Pancreas (tissue), 10 donors: Measurements from ENCODE around the gene KCNN4. TPM values are rescaled to one million over a fixed set of nuclear protein-coding genes. Genes with fewer than 3 reads are reported as not detected.

Experiments used
- ATAC-seq, 4 donors: fragments of 200-7000 bp; cut with Tn5 transposase; one replicate each; pipeline versions ENCODE4 v1.8.0 to v1.9.1; 2020; ENCODE audit warnings: mild to moderate bottlenecking in 4 of 4, moderate library complexity in 4 of 4
- DNase-seq, 6 donors: peaks; one replicate each; pipeline ENCODE4 v3.0.0-alpha.2; 2020
- FAIRE-seq: peaks from 2 replicates; lab custom pipeline; 2012; peaks lifted over from hg19 to GRCh38; lab: Jason Lieb, UNC
- H3K27ac ChIP-seq, 4 donors: fragments of 200-600 bp; sonication (generic); 1 replicate in 3 of 4; 2 replicates in 1 of 4; pipeline versions ENCODE4 v1.5.0 to v1.8.0; 2020
- H3K27me3 ChIP-seq, 4 donors: fragments of 200-600 bp; one replicate each; pipeline ENCODE4 v1.8.0; 2021
- H3K36me3 ChIP-seq, 3 donors: fragments of 200-600 bp; sonication (generic) in 1 of 3; one replicate each; pipeline versions ENCODE4 v1.5.0 to v1.8.0; 2020 to 2021
- H3K4me1 ChIP-seq, 3 donors: fragments of 200-600 bp; one replicate each; pipeline ENCODE4 v1.8.0; 2021
- H3K4me3 ChIP-seq, 4 donors: fragments of 200-600 bp; sonication (generic) in 2 of 4; one replicate each; pipeline versions ENCODE4 v1.5.0 to v1.8.0; 2020 to 2021
- H3K9me3 ChIP-seq, 4 donors: fragments of 200-600 bp; one replicate each; pipeline ENCODE4 v1.8.0; 2021
- CTCF ChIP-seq, 4 donors: fragments of 200-600 bp; sonication (generic) in 3 of 4; IDR thresholded peaks; one replicate each; pipeline versions ENCODE4 v1.5.0 to v1.8.0; 2021; ENCODE audit warnings: antibody characterized with exemption in 4 of 4
- WGBS, 2 donors: extraction: QIAGEN DNeasy Blood & Tissue Kit; methylation state at CpG; one replicate each; pipeline ENCODE4 v1.1.7; 2013; 5-methylcytosine and 5-hydroxymethylcytosine counted together
- intact Hi-C, 3 donors: fragments of 100-400 bp; cut with DNase I; formaldehyde crosslinking; loops; one replicate each; pipeline versions ENCODE4 v1.11.1 to v1.14.2; 2022
- polyA plus RNA-seq, 2 donors: library from polyadenylated mRNA; stranded (reverse); fragments of 200-250 nt; gene quantifications; one replicate each; pipeline ENCODE4 v1.2.3, GENCODE V29; 2013
- total RNA-seq, 6 donors: library from RNA; stranded (reverse); fragmentation: NEBNext Ultra II Directional in 4 of 6; extraction: Animal tissue kit (Norgen Biotek cat#: 25700) in 4 of 6; gene quantifications; one replicate each; pipeline versions ENCODE4 v1.2.1 to v1.2.4, GENCODE V29; 2021 to 2023
- donor health status: healthy with polysubstance abuse.
- donor health status: DM: no; HTN: no; CAD: no; lungs with moderate emphysema.
- donor health status: DM: no; HTN: no; CAD: no.
- donor health status: control.
- donor health status: control.
- donor health status: Bipolar disorder and iron deficiency.
- donor health status: DM: yes; HTN: yes; CAD: no.
- donor health status: DM: no; HTN: no; CAD: no.
- donor health status: DM: no; HTN: no; CAD: no.
- donor health status: DM: yes; HTN: yes; CAD: no.

The KCNN4 gene
- total and polyA plus RNA-seq, 8 donors: 0.43 to 2.6 (median 1.2) TPM

GRCh38 chr19:43747557-43748204 lies 33.1 kb downstream of the KCNN4 start:
- no peak for TF ChIP-seq CTCF (IDR thresholded peaks at IDR 0.05)
- Histone ChIP-seq H3K36me3 (peaks cover 0 to 29% (median 20%) of the 10 kb centered on the region in 3 donors), H3K4me1 (peaks cover 0 to 5% (median 0%) of the 10 kb centered on the region in 3 donors), H3K27ac (no peak overlapping the region), H3K9me3 (no peaks in the 10 kb centered on the region), H3K27me3 (no peaks in the 10 kb centered on the region), H3K4me3 (no peak overlapping the region)
- ATAC-seq (no peak), FAIRE-seq (no peak), DNase-seq (no peak)
- intact Hi-C loops: loop anchor here in 1 of 3 donors (5.0 kb wide), 1 partner anchor 35 kb away; the partner anchor contains the start of gene KCNN4
- whole genome bisulfite sequencing, 2 donors: 84 to 88% methylated on average over 13 to 16 of the region's 16 CpGs

DNA sequence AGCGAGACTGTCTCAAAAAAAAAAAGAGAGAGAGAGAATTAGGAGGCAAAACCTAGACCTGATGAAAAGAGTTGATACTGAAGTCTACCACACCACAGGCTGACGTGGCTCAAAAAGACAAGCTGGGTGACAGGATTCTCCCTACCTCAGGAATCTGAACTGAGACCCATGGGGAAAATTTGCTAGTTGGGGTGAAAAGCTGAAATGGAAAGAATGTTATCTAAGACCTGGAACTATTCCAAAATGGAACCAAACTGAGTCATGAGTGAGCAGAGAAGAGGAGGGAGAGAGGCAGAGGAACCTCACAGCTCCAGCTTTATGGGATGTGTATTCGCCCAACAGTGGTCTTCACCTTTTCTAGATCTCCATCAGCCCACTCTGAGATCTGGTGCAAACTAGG lies 37.7 kb downstream of the KCNN4 start:
- FAIRE-seq: no peak

GRCh38 chr19:43741075-43741825 lies 39.5 kb downstream of the KCNN4 start:
- H3K27me3 ChIP-seq: no peaks in the 10 kb centered on the region
- intact Hi-C loops: loop anchor here in 1 of 3 donors (5.0 kb wide), 1 partner anchor 41 kb away; the partner anchor contains the start of gene KCNN4
- DNase-seq: no peak
- H3K9me3 ChIP-seq: no peaks in the 10 kb centered on the region
- no peak overlapping the region for H3K27ac ChIP-seq
- H3K36me3 ChIP-seq: peaks cover 0 to 64% (median 18%) of the 10 kb centered on the region in 3 donors
- ATAC-seq: no peak
- no peak overlapping the region for H3K4me3 ChIP-seq
- TF ChIP-seq CTCF (IDR thresholded peaks at IDR 0.05): no peak
- no peak for FAIRE-seq
- H3K4me1 ChIP-seq: no peaks in the 10 kb centered on the region
- 85 to 86% methylated on average over 10 of the region's 10 CpGs for WGBS, 2 donors

More for the DNA sequence above, 37.7 kb downstream of the KCNN4 start:
- TF ChIP-seq CTCF (IDR thresholded peaks at IDR 0.05): no peak
- Histone ChIP-seq H3K4me3 (no peak overlapping the region), H3K36me3 (peaks cover 0 to 62% (median 14%) of the 10 kb centered on the region in 3 donors), H3K27me3 (no peaks in the 10 kb centered on the region), H3K4me1 (no peaks in the 10 kb centered on the region), H3K9me3 (no peaks in the 10 kb centered on the region), H3K27ac (no peak overlapping the region)
- 92 to 96% methylated on average over 3 of the region's 3 CpGs for WGBS, 2 donors
- DNase-seq (no peak), ATAC-seq (no peak)
- intact Hi-C loops: loop anchor here in 1 of 3 donors (5.0 kb wide), 1 partner anchor 39 kb away; the partner anchor contains the start of gene KCNN4

DNA sequence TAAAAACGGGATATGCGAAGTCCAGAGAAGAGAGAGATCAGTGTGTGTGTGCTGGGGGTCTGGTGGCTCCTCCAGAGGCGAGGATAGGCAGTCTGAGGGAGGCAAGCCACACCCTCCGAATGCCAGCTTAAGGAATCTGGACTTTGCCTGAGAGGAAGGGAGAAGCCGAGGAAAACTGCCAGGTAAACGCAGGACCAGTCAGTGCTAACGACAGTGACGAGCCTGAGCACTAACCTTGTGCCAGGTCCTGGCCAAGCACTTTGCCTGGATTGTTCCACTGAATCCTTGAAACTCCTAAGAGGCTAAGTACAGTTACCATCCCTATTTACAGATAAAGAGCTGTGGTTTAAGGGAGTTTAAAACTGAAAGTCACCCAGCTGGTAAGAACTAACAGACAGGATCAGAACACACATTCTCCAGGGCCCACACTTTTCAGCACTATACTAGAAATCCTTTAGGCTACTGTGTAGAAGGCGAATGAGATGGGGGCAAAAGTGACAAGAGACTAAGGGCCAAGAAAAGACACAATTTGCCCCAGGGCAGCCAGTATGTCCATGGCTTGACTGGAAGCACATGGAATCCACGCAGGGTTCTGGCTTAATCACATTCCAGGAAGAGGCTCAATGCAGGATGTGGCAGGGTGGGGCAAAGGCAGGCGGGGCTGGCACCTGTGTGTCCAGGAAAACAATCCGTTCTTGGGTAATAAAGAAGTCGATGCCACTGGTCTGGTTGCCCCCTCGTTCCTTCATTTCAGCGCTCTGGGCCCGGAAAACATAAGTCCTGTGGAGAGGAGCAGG lies 41.1 kb downstream of the KCNN4 start:
- ATAC-seq: peak in 3 of 4 donors; percentile 31 to 58 (median 53)
- intact Hi-C loops: loop anchor here in 1 of 3 donors (5.0 kb wide), 1 partner anchor 43 kb away; the partner anchor contains the start of gene KCNN4
- Histone ChIP-seq H3K4me3 (no peak overlapping the region), H3K27me3 (no peaks in the 10 kb centered on the region), H3K27ac (no peak overlapping the region), H3K4me1 (no peaks in the 10 kb centered on the region), H3K9me3 (no peaks in the 10 kb centered on the region), H3K36me3 (peaks cover 0 to 61% (median 18%) of the 10 kb centered on the region in 3 donors)
- 77 to 80% methylated on average over 16 of the region's 16 CpGs for WGBS, 2 donors
- FAIRE-seq: no peak
- no peak for TF ChIP-seq CTCF (IDR thresholded peaks at IDR 0.05)
- no peak for DNase-seq
